OCI-LY3 (cell line): Measurements from ENCODE around the gene PES1.

Source experiments
- H2AFZ ChIP-seq: fragments of 200-600, 300-600 bp; shearing (Covaris generic); 2 replicates; pipeline ENCODE4 v1.6.0; 2014; ENCODE audit warnings: antibody characterized with exemption, low read depth, low read length
- H3K27ac ChIP-seq: fragments of 200-600, 300-600 bp; sonication (generic); 2 replicates; pipeline ENCODE4 v1.5.1; 2014; ENCODE audit warnings: mild to moderate bottlenecking, low read length, moderate library complexity, mixed read lengths
- H3K27me3 ChIP-seq: fragments of 200-600, 300-600 bp; sonication (generic); 2 replicates; pipeline ENCODE4 v1.6.1; 2014; ENCODE audit warnings: low read depth, low read length, mixed read lengths
- H3K36me3 ChIP-seq: fragments of 200-600, 300-600 bp; sonication (generic); replicated peaks from 2 replicates; pipeline ENCODE3; 2014; ENCODE audit warnings: low read depth, low read length, mixed read lengths
- H3K4me1 ChIP-seq: fragments of 300-600, 200-600 bp; sonication (generic); 2 replicates; pipeline ENCODE4 v1.6.1; 2014; ENCODE audit warnings: low read length, mixed read lengths
- H3K4me2 ChIP-seq: fragments of 200-600, 300-600 bp; sonication (generic); 2 replicates; pipeline ENCODE4 v1.6.1; 2014; ENCODE audit warnings: low read length, mixed read lengths
- H3K4me3 ChIP-seq: fragments of 300-600, 200-600 bp; sonication (generic); 2 replicates; pipeline ENCODE4 v1.5.1; 2014; ENCODE audit warnings: antibody characterized with exemption, mild to moderate bottlenecking, low read length, moderate library complexity
- H3K79me2 ChIP-seq: fragments of 300-600, 200-600 bp; shearing (Covaris generic); 2 replicates; pipeline ENCODE4 v1.6.1; 2014; ENCODE audit warnings: mild to moderate bottlenecking, low read length, mixed read lengths
- H3K9ac ChIP-seq: fragments of 300-600, 200-600 bp; shearing (Covaris generic); 2 replicates; pipeline ENCODE4 v1.6.0; 2014; ENCODE audit warnings: mild to moderate bottlenecking, low read length, moderate library complexity
- H3K9me3 ChIP-seq: fragments of 200-600, 300-600 bp; shearing (Covaris generic); 2 replicates; pipeline ENCODE4 v1.6.1; 2014; ENCODE audit warnings: low read length, mixed read lengths; ENCODE audit not compliant: insufficient read depth
- H4K20me1 ChIP-seq: fragments of 200-600, 300-600 bp; sonication (generic); 2 replicates; pipeline ENCODE4 v1.6.1; 2016; ENCODE audit warnings: low read length, mixed read lengths; ENCODE audit not compliant: insufficient read depth
- CTCF ChIP-seq: fragments of 200-600, 300-600 bp; sonication (generic); IDR thresholded peaks from 2 replicates; pipeline ENCODE4 v1.5.1; 2014; ENCODE audit warnings: antibody characterized with exemption, low read length, low read depth
- EZH2phosphoT487 ChIP-seq: fragments of 200-600 bp; shearing (Covaris generic); IDR thresholded peaks from 2 replicates; pipeline ENCODE4 v1.6.1; 2018; ENCODE audit warnings: antibody characterized with exemption, mixed run types, low read depth

PES1 gene

GRCh38 chr22:30611197-30611596, 19.5 kb upstream of the PES1 start:
- H4K20me1 ChIP-seq = no peaks in the 10 kb centered on the region
- no peak overlapping the region for H3K4me2 ChIP-seq
- H2AFZ ChIP-seq = no peak overlapping the region
- peaks cover 42% of the 10 kb centered on the region for H3K4me1 ChIP-seq
- TF ChIP-seq EZH2phosphoT487 (no peak), CTCF (no peak)
- H3K4me3 ChIP-seq = no peak overlapping the region
- no peaks in the 10 kb centered on the region for H3K9me3 ChIP-seq
- H3K27ac ChIP-seq = no peak overlapping the region
- no peaks in the 10 kb centered on the region for H3K27me3 ChIP-seq
- no peaks in the 10 kb centered on the region for H3K79me2 ChIP-seq
- no peaks in the 10 kb centered on the region for H3K36me3 ChIP-seq
- H3K9ac ChIP-seq = no peak overlapping the region

GRCh38 chr22:30610299-30610698, 18.6 kb upstream of the PES1 start:
- no peak overlapping the region for H3K4me2 ChIP-seq
- TF ChIP-seq CTCF (no peak), EZH2phosphoT487 (no peak)
- H3K9me3 ChIP-seq = no peaks in the 10 kb centered on the region
- H3K27ac ChIP-seq = no peak overlapping the region
- no peaks in the 10 kb centered on the region for H4K20me1 ChIP-seq
- H3K4me1 ChIP-seq = peaks cover 47% of the 10 kb centered on the region
- H3K79me2 ChIP-seq = no peaks in the 10 kb centered on the region
- H3K36me3 ChIP-seq = no peaks in the 10 kb centered on the region
- no peak overlapping the region for H3K9ac ChIP-seq
- no peak overlapping the region for H3K4me3 ChIP-seq
- H2AFZ ChIP-seq = no peak overlapping the region
- no peaks in the 10 kb centered on the region for H3K27me3 ChIP-seq

GRCh38 chr22:30609260-30610185, 17.8 kb upstream of the PES1 start:
- Histone ChIP-seq H3K4me3 (peak overlapping the region; percentile 50), H2AFZ (peak overlapping the region; percentile 26; the same call in 1 of the 2 replicates), H3K9me3 (no peaks in the 10 kb centered on the region), H4K20me1 (no peaks in the 10 kb centered on the region), H3K27ac (peak overlapping the region; percentile 14; the same call in 1 of the 2 replicates), H3K36me3 (no peaks in the 10 kb centered on the region), H3K79me2 (no peaks in the 10 kb centered on the region), H3K4me1 (peaks cover 49% of the 10 kb centered on the region), H3K4me2 (peak overlapping the region; percentile 93), H3K27me3 (no peaks in the 10 kb centered on the region), H3K9ac (peak overlapping the region; percentile 14; the same call in 1 of the 2 replicates)
- no peak for TF ChIP-seq EZH2phosphoT487
- no peak for TF ChIP-seq CTCF

- Histone ChIP-seq H3K9me3 (no peaks in the 10 kb centered on the region), H3K4me1 (peaks cover 49% of the 10 kb centered on the region), H3K79me2 (no peaks in the 10 kb centered on the region), H3K27me3 (no peaks in the 10 kb centered on the region), H3K4me2 (peak overlapping the region; percentile 93), H4K20me1 (no peaks in the 10 kb centered on the region), H3K27ac (no peak overlapping the region), H3K9ac (no peak overlapping the region), H3K4me3 (peak overlapping the region; percentile 9; the same call in 1 of the 2 replicates), H3K36me3 (no peaks in the 10 kb centered on the region), H2AFZ (no peak overlapping the region)
- TF ChIP-seq EZH2phosphoT487 = no peak
Observed at GRCh38 chr22:30607939-30608338, 16.2 kb upstream of the PES1 start.
